ENCODE data around the gene SF3B2.
"Not testable (repeated sequence)": the region's sequence is repeated elsewhere in the genome, so short reads cannot be mapped to it uniquely, and the experiment has no call there.

Gene SF3B2, protein sequence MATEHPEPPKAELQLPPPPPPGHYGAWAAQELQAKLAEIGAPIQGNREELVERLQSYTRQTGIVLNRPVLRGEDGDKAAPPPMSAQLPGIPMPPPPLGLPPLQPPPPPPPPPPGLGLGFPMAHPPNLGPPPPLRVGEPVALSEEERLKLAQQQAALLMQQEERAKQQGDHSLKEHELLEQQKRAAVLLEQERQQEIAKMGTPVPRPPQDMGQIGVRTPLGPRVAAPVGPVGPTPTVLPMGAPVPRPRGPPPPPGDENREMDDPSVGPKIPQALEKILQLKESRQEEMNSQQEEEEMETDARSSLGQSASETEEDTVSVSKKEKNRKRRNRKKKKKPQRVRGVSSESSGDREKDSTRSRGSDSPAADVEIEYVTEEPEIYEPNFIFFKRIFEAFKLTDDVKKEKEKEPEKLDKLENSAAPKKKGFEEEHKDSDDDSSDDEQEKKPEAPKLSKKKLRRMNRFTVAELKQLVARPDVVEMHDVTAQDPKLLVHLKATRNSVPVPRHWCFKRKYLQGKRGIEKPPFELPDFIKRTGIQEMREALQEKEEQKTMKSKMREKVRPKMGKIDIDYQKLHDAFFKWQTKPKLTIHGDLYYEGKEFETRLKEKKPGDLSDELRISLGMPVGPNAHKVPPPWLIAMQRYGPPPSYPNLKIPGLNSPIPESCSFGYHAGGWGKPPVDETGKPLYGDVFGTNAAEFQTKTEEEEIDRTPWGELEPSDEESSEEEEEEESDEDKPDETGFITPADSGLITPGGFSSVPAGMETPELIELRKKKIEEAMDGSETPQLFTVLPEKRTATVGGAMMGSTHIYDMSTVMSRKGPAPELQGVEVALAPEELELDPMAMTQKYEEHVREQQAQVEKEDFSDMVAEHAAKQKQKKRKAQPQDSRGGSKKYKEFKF

DNA sequence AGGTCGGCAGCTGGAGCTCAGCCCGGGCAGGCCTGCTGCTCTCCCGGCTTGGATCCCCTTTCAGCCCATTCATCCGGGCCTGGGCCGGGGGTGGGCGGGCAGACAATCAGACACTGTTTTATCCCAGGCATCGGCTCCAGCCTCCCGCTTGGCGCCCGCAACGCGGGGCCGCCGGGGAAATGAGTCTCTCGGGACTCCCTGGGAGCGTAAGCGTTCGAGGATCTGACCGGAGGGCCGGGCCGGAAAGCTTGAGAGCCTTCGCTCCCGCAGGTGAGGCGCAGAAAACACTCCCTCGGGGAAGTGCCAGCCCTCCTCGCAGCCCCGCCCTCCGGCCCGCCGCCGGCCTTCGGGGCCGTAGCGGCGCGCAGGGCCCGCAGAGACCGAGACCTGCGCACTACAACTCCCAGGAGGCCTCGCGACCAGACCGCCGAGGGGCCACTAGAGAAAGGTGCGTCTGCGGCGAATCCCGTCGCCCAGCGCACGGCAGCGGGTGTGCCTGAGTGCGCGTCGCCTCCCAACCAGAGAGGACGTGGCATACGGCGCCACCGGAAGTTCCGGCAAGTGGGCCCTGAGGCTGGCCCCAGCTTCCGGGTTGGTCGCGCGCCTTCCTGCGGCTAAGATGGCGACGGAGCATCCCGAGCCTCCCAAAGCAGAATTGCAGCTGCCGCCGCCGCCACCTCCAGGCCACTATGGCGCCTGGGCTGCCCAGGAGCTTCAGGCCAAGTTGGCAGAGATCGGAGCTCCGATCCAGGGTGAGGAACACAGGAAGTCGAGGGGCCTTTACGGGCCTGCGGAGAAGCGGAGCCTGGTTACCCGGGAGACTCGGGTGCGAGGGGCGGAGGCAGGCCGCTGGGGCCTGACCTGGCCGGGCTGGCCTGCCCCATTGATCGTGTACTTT is at the start of gene SF3B2:
Gene SF3B2, plus strand, starts transcription at position 599 of the 898 bp plus-strand sequence. Its CDS starts 21 bp downstream, at position 620.
- peak; percentile 90 to 96 (median 92) for DNase-seq (ENCODE audit: low read depth in 3 of 3)

DNA sequence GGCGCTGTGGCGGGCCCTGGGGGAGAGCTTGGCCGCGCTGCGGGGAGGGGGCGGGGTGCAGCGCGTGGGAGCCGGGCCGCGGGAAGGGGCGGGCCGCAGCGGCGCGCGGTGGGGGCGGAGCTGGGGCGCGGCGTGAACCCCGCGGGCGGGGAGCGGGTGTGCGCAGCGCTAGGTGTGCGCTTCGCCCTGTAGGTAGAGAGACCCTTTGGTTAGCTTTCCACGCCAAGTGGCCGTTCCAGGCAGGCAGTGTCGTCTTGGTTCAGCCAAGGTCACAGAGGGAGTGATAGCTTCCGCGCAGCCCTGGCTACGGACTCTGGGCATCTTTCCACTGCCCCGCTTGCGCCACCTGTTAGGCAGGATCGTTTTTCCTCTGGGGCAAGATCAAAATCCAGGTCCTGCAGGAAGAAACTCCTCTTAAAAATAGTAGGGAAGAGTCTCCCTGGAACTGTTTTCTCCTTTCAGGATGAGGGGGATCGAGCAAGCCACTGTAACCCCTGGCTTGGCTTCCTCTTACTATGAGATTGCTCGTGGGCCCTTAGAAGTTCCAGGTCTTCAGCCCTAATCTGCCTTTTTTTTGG is 49.4 kb upstream of the SF3B2 start:
- peak in 1 of 3 donors; percentile 55 for DNase-seq (ENCODE audit: low read depth in 3 of 3)

DNA sequence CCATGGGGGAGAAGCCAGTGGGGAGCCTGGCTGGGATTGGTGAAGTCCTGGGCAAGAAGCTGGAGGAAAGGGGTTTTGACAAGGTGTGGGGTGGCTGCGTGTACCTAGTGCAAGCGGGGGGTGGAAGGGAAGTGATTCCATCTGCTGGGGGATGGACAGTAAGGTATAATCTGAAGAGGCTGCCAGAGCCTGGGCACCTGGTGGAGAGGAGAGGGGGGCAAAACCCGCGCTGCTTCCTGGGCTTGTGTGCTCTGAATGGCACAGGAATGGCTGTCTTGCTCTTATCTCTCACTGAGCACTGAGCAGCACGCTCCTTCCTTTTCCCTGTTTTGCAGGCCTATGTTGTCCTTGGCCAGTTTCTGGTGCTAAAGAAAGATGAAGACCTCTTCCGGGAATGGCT is 48.9 kb upstream of the SF3B2 start:
- no peak for DNase-seq (ENCODE audit: low read depth in 3 of 3)

DNA sequence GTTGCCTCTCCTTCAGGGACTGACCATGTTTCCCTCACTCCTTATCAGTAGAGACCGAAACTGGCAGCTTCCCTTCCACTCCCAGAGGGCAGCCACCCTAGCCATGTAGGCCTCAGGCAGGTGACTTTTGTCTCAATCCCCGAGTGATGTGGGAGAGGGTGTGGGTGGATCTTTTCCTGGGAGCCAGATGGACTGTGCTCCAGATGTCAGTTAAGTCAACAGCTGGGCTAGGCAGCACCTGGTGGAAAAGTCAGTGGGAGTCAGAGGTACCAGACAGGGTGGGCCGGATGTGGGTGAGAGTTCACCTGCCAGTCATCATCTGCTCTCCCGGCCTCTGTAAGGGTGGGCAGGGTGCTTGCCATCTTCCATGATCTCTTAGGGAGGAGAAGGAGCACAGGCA is 48.0 kb upstream of the SF3B2 start:
- no peak for DNase-seq (ENCODE audit: low read depth in 3 of 3)

DNA sequence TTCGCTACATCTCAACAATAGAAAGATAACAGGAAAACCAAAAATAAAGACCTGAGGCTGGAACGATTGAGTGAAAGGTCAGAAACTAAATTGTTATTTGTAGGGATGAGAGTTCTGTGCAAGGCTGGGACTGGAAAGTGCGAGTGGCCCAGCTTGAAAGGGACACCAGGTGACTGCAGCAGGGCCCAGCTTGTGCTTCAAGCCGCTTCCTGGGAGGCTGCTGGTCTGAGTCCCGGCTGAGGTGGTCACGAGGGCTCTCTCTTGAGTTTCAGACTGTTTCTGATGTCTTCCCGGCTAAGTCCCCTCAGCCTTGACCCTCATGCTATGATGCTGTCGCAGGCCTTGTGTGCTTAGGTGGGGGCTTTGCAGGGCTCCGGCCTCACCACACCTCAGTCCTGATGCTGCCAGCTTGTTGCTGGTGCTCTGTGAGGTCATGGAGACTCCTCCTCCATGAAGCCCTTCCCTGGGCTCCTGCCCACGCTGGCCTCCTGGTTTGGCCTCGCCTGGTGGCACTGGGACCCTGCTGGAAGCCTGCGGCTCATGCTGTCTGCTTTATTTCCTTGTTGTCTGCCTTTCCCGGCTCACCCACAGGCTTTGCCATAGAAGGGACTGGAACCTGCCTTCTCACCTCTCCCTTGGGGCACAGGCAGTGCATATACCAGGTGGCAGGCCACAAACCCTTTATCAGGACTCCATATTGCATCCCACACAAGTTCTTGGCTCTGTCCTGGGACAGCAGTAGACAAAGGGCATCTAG is 45.9 kb upstream of the SF3B2 start:
- DNase-seq (ENCODE audit: low read depth in 3 of 3): no peak

DNA sequence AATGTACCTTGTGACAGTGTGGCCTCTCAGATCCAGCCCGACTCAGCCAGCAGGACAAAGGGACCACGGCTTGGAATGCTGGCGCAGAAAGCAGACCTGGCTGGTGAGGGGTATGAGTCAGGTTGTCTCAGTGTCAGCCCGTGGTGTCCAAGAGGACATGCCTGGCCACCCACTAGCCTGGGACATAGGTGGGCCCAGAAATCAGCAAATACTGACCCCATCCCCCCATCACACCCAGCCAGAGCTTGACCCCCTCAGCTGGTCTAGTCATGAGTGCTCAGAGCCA is 45.3 kb upstream of the SF3B2 start:
- no peak for DNase-seq (ENCODE audit: low read depth in 3 of 3)

DNA sequence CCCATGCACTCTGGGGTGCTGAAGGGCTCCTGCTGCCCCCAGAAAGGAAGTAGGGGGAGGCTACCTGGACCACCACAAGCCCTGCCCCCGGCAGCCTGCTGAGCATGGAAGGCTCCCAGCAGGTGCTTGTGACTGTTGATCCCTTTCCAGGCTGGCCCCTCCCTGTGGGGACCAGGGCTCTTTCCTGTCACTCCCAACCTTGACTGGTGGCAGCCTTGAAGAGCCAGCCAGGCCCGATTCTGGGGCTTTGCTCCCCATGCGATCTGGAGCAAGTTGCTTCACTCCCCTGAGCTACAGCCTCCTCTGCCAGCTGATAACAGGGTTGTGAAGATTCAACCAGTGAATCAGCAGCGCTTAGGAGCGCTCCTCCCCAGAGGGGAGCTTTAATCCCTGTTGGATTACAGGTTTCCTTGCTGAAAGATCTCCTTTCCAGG is 44.9 kb upstream of the SF3B2 start:
- no peak for DNase-seq (ENCODE audit: low read depth in 3 of 3)

DNA sequence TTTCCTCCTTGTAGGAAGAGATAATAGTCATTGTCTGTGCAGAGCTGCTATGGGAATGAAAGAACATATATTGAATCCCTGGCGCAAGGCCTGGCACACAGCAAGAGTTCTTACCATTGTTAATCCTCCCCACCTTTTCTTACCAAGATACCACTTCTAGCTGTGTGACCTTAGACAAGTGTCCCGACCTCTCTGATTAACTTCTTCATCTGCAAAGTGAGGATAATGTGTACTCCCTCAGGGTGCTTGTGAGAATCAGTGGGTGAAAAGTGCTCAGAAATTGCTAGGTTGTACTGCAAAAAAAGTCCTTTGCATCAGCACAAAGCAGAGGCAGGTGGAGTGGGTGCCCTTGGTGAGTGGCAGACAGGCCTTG is 44.1 kb upstream of the SF3B2 start:
- no peak for DNase-seq (ENCODE audit: low read depth in 3 of 3)

DNA sequence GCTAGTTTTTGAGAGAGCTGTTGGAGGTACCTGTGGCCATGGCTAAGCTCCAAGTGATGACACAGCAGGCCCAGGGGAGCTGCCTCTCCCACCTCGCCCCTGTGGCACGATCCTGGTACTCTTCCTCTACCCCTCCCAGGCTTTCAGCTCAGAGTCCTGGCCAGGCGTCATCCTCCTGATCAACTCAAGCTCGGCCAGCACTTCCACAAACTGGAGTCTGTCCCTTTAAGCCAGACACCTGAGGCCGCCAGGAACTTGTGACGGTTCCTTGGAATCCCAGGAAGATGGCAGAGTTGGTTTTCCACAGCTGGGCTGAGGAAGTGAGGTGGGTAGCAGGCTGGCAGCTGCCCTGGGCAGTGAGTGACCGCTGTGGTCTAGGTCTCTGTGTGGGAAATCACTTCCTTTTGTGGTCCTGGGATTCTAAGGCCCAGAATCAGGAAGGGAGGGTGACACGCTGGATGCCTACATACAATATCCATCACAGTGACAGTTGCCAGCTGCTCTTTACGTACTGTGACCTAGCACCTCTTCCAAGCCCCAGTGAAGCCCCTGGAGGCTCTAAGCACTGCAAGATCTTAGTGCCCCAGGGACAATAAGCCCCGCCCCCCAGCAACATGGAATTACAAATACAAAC is 43.6 kb upstream of the SF3B2 start:
- DNase-seq (ENCODE audit: low read depth in 3 of 3): no peak

DNA sequence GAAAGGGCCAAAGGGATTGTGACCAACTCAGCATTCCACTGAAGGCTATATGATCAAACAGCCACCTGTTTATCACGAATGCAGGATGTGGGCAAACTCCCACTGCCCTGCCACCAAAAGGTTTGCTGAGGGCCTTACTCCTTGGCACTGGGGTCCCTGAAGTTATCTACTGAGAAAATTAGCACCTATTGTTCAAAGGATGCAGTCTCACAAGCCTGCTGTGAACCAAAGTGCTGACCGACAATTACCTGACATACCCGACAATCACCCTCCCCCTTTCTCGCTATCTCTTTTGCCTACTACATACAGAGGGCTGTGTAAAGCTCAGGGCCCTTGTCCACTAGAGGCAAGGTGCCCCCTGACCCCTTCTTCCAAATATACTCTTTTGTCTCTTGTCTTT is 42.1 kb upstream of the SF3B2 start:
- DNase-seq (ENCODE audit: low read depth in 3 of 3): not testable (repeated sequence)

DNA sequence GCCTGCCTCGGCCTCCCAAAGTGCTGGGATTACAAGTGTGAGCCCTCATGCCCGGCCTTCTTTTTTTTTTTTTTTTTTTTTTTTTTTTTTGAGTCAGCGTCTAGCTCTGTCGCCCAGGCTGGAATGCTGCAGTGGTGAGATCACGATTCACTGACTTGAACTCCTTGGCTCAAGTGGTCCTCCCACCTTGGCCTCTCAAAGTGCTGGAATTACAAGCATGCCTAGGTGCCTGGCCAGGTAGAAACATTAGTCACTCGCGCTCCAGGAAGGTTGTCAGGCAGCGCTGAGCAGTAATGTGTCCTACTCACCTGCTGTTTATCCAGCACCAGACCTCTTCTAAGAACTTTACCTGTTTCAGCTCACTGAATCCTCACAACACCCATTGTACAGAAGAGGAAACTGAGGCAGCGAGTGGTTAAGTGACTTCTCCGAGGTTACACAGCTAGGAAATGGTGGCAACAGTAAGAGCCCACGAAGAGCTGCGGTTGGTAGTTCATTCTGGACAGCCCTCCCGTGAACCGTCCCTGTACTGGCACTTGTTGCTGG is 40.9 kb upstream of the SF3B2 start:
- DNase-seq (ENCODE audit: low read depth in 3 of 3): no peak

DNA sequence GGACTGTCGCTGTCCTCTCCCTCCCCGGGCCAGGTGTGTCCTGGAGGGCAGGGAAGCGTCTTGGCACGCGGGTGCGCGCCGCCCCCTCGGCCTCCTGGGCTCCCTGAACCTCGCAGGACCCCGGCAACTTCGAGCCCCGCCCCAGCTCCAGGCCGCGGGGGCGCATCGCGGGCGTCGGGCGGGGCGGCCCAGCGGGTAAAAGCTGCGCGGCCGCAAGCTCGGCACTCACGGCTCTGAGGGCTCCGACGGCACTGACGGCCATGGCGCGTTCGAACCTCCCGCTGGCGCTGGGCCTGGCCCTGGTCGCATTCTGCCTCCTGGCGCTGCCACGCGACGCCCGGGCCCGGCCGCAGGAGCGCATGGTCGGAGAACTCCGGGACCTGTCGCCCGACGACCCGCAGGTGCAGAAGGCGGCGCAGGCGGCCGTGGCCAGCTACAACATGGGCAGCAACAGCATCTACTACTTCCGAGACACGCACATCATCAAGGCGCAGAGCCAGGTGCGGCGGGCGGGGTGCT is 40.3 kb upstream of the SF3B2 start, which contains the start of gene CST6:
Gene CST6, plus strand, starts transcription at position 224 of the 519 bp plus-strand sequence. Its CDS starts 37 bp downstream, at position 261.
- no peak for DNase-seq (ENCODE audit: low read depth in 3 of 3)

DNA sequence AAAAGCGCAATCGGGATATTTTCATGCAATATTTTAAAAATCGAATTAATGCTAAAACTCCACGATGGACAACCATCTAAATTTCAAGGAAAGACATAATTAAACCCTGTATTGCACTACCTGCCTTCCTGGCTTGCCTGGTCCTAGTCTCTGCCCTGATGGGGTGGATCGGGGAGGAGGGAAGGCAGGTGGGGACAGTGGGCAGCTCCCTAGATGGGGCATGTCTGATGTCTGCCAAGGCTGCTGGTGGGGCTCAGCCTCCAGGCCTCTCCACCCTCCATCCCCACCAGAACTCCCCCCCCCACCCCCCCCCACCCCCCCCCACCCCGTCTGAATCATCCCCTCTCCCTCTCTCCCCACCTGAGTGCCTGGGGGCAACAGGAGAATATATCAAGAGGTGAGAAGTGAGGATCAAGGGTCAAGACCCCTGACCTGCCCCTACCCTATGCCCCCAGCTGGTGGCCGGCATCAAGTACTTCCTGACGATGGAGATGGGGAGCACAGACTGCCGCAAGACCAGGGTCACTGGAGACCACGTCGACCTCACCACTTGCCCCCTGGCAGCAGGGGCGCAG is 39.7 kb upstream of the SF3B2 start:
- no peak for DNase-seq (ENCODE audit: low read depth in 3 of 3)

DNA sequence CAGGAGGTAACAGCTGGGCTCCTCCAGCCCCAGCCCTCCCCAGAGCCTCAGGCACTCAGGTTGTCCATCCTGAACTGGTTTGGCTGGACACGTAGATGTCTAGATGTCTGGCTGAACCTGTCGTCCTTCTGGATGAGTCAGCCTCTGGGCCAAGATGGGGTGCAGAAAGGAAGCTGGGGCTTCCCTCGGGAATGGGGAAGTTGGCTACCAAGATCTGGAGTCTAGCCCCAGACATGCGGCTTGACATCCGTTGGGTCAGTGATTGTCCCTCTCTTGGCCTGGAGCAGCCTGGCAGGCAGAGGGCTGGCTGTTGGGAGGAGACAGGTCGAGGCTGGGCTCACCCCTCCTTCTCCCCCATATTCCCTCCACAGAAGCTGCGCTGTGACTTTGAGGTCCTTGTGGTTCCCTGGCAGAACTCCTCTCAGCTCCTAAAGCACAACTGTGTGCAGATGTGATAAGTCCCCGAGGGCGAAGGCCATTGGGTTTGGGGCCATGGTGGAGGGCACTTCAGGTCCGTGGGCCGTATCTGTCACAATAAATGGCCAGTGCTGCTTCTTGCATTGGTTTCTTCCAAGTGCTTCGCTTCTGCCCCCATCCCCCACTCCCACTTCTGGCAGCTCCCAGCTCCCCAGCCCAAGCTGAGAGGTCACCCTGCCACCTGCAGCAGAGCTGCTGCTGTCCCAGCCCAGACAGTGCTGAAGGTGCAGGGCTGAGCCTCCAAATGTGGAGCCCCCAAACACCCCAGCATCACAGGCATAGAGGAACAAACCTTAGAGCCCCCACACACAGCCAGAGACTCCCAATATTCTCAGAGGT is 39.0 kb upstream of the SF3B2 start:
- DNase-seq (ENCODE audit: low read depth in 3 of 3): no peak

DNA sequence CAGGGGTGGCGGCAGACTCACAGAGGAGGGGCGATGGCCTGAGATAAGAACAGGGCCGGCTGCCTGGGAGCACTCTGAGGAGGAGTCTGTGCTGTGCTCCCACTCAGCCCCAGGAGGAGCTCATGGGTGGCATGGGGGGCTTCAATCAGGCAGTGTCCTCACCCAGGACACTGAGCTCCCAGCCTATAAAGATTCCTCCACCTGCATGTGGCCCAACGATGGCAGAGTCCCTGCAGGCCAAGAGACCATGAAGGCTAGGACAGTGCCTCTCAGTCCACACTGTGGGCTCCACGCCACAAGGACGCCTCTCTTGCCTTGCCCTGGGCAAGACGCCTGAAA is 38.4 kb upstream of the SF3B2 start:
- DNase-seq (ENCODE audit: low read depth in 3 of 3): no peak

DNA sequence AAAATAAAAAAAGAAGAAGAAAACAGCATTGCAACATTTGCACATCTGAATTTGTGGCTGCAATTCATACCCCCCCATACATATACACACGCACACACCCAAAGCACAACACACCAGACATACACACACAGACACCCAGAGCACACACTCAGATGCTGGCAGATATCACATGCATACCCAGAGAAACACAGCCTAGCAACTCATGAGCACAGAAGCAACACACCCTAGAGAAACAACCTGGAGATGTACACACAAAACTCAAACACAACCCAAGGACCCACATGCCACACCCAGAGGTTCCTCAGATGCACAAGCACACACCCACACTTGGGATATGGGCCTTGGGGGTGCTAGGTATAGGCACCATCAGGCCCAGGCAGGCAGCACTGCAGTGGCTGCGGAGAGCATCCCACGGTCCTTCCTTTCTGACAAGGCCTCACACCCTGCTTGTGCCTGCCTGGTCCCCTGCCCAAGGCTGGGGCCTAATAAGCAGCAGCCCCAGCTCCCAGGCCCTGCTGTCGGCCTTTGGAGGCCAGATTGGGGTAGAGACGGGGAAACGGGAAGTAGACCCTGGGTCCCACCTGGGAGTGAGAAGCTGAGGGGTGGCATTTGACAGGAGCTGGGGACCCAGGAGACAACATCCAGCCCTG is 37.2 kb upstream of the SF3B2 start:
- no peak for DNase-seq (ENCODE audit: low read depth in 3 of 3)

DNA sequence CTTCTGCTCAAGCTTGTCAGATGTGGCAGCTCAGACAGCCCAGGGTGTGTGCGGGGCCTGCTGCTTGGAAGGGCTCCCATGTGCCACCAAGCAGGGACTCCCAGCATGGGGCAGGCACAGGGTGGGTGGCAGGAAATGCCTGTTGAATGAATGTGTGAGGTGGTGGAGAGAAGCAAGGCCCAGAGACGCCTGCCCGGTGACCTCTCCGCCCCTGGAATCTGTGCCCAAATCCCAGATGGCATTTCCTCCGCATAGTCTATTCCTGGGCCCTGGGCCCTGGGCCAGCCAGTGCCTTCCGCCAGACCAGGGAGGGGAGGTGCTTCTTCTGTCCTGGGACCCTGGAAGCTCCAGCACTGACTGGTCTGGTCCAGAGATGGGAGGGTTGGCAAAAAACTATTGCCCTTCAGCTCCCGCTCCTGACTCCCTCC is 36.7 kb upstream of the SF3B2 start:
- no peak for DNase-seq (ENCODE audit: low read depth in 3 of 3)

Data from stimulated activated CD4-positive, alpha-beta T cell treated with anti-CD3 and anti-CD28 coated beads, TNF-alpha, amount 100 ng/mL, for 48 hours (primary cell).